GM12878 (cell line): Measurements from ENCODE around the gene MIOS. TPM values are rescaled to one million over a fixed set of nuclear protein-coding genes. Genes with fewer than 3 reads are reported as not detected.

Experiments
- ATAC-seq: fragments of 200-7000 bp; cut with Tn5 transposase; 3 replicates; pipeline ENCODE4 v1.9.1; 2020; ENCODE audit warnings: mild to moderate bottlenecking, moderate library complexity
- BruUV-seq: library from RNA; stranded (reverse); fragments of 400-500 nt; replicated peaks from 2 replicates; lab custom pipeline; 2021; lab: Mats Ljungman, UMichigan
- CTCF ChIA-PET: fragments of 300-600 bp; sonication (Branson Sonifier 250); formaldehyde crosslinking; extraction: SDS; loops from one replicate; lab custom pipeline; 2021; ENCODE audit warnings: inconsistent platforms; lab: Yijun Ruan, JAX
- POLR2A ChIA-PET: fragments of 350-600 bp; formaldehyde crosslinking; extraction: SDS; loops from one replicate; lab custom pipeline; 2021; ENCODE audit warnings: inconsistent platforms; lab: Charles Lee
- RAD21 ChIA-PET: fragments of 300-600 bp; sonication (Branson Sonifier 250); formaldehyde crosslinking; loops from one replicate; lab custom pipeline; 2023; ENCODE audit warnings: antibody characterized with exemption; ENCODE audit not compliant: unreplicated experiment; lab: Charles Lee
- SMC1A ChIA-PET: fragments of 300-600 bp; sonication (Branson Sonifier 250); formaldehyde crosslinking; loops from one replicate; lab custom pipeline; 2023; ENCODE audit not compliant: unreplicated experiment, uncharacterized antibody; lab: Charles Lee
- DNase-seq: peaks from one replicate; pipeline ENCODE4 v3.0.0-alpha.2; 2011; ENCODE audit warnings: low read depth, low spot score
- FAIRE-seq: peaks from 3 replicates; lab custom pipeline; 2011; peaks lifted over from hg19 to GRCh38; lab: Jason Lieb, UNC
- H2AFZ ChIP-seq: 2 replicates; pipeline ENCODE4 v1.6.0; 2011; ENCODE audit warnings: low read depth, low read length, control low read depth; ENCODE audit not compliant: control insufficient read depth
- H3K27ac ChIP-seq: 2 replicates; pipeline ENCODE4 v1.5.1; 2011; ENCODE audit warnings: control low read depth; ENCODE audit not compliant: control insufficient read depth, insufficient read depth
- H3K27me3 ChIP-seq, 2 experiments: replicated peaks in 1 of 2; 2 replicates each; pipeline versions ENCODE4 v1.6.0 to v1.6.1; 2011; ENCODE audit warnings: low read length in 1 of 2; ENCODE audit not compliant: control insufficient read depth in 2 of 2, insufficient read depth in 2 of 2
- H3K36me3 ChIP-seq, 2 experiments: 2 replicates each; pipeline ENCODE4 v1.5.1; 2011; ENCODE audit warnings: low read length in 1 of 2; ENCODE audit not compliant: control insufficient read depth in 2 of 2, insufficient read depth in 2 of 2
- H3K4me1 ChIP-seq: 2 replicates; pipeline ENCODE4 v1.6.1; 2011; ENCODE audit warnings: mild to moderate bottlenecking, low read length, moderate library complexity, mixed read lengths; ENCODE audit not compliant: control insufficient read depth, insufficient read depth
- H3K4me2 ChIP-seq: 2 replicates; pipeline ENCODE4 v1.6.0; 2011; ENCODE audit warnings: control low read depth; ENCODE audit not compliant: control insufficient read depth, insufficient read depth
- H3K4me3 ChIP-seq: fragments of 200-600 bp; sonication (generic); 2 replicates; pipeline ENCODE4 v1.5.1; 2016
- H3K79me2 ChIP-seq: 2 replicates; pipeline ENCODE4 v1.6.0; 2011; ENCODE audit warnings: low read length; ENCODE audit not compliant: control insufficient read depth, insufficient read depth
- H3K9ac ChIP-seq: 2 replicates; pipeline ENCODE4 v1.8.0; 2011; ENCODE audit warnings: low read length, control low read depth, mixed read lengths; ENCODE audit not compliant: control insufficient read depth, insufficient read depth
- H3K9me3 ChIP-seq: replicated peaks from 3 replicates; pipeline ENCODE4 v1.5.1; 2011; ENCODE audit warnings: mild to moderate bottlenecking, low read length; ENCODE audit not compliant: control insufficient read depth, insufficient read depth
- H4K20me1 ChIP-seq: 2 replicates; pipeline ENCODE4 v1.6.0; 2011; ENCODE audit not compliant: control insufficient read depth, insufficient read depth
- DPF2 ChIP-seq: fragments of 450-650 bp; IDR thresholded peaks from 2 replicates; pipeline ENCODE4 v1.6.1; 2017; ENCODE audit warnings: mild to moderate bottlenecking
- EED ChIP-seq: sonication (generic); IDR thresholded peaks from 2 replicates; pipeline ENCODE4 v1.6.1; 2016; ENCODE audit warnings: antibody characterized with exemption, low read depth
- FOS ChIP-seq: IDR thresholded peaks from 3 replicates; pipeline ENCODE4 v1.6.1; 2011; ENCODE audit warnings: borderline replicate concordance; ENCODE audit not compliant: insufficient read length; ENCODE audit errors: extremely low read depth
- FOXM1 ChIP-seq: IDR thresholded peaks from 2 replicates; pipeline ENCODE4 v1.6.1; 2012; ENCODE audit warnings: low read depth, mild to moderate bottlenecking, inconsistent platforms, low read length, moderate library complexity
- NRF1 ChIP-seq: conservative IDR thresholded peaks from 2 replicates; pipeline ENCODE4 v1.6.1; 2011; ENCODE audit warnings: mild to moderate bottlenecking, low read depth, low read length, improper control_type of control experiment
- RAD21 ChIP-seq: IDR thresholded peaks from 2 replicates; pipeline ENCODE4 v1.6.1; 2011; ENCODE audit warnings: mild to moderate bottlenecking, low read depth, low read length, moderate library complexity; ENCODE audit not compliant: insufficient read depth
- RBBP5 ChIP-seq: fragments of 200-600 bp; sonication (generic); conservative IDR thresholded peaks from 2 replicates; pipeline ENCODE4 v1.6.1; 2016
- RELA ChIP-seq: fragments of 450-650 bp; IDR thresholded peaks from 2 replicates; pipeline ENCODE4 v1.8.0; 2014; ENCODE audit warnings: borderline replicate concordance; ENCODE audit not compliant: partially characterized antibody
- ZBED1 ChIP-seq: IDR thresholded peaks from 2 replicates; pipeline ENCODE4 v1.6.1; 2016; ENCODE audit warnings: borderline replicate concordance
- ZNF384 ChIP-seq: IDR thresholded peaks from 2 replicates; pipeline ENCODE4 v1.6.1; 2012; ENCODE audit warnings: low read depth, mild to moderate bottlenecking, low read length, improper control_type of control experiment, borderline replicate concordance
- WGBS: methylation state at CpG from one replicate; pipeline ENCODE4 v1.1.6; 2016; ENCODE audit warnings: low lambda C conversion rate; ENCODE audit not compliant: insufficient replicate concordance, insufficient coverage; ENCODE audit errors: missing lambda C conversion rate; 5-methylcytosine and 5-hydroxymethylcytosine counted together
- in situ Hi-C: fragments of 300-500 bp; cut with MboI; formaldehyde crosslinking; loops from 9 replicates; pipeline ENCODE4 v1.14.3; 2018; ENCODE audit warnings: mixed read lengths
- intact Hi-C: fragments of 100-400 bp; cut with micrococcal nuclease; formaldehyde crosslinking; loops from one replicate; pipeline ENCODE4 v1.14.2; 2022; ENCODE audit not compliant: unreplicated experiment
- polyA plus RNA-seq, 11 experiments: library from polyadenylated mRNA; depleted of rRNA in 4 of 11; unstranded in 6 of 11; stranded (reverse) in 5 of 11; fragments of >200 nt; fragmentation: Nextera tagmentation in 4 of 11; fragmentation: Illumina TruSeq in 1 of 11; extraction: Ambion mirVana in 4 of 11; extraction: Trizol in 1 of 11; gene quantifications; 1 replicate in 1 of 11; 2 replicates in 10 of 11; pipeline versions ENCODE4 v1.2.1 to v1.2.3, GENCODE V29; 2011 to 2016; ENCODE audit warnings: inconsistent platforms in 2 of 11, missing spikeins in 2 of 11, low read depth in 1 of 11
- total RNA-seq, 4 experiments: library from RNA; depleted of rRNA in 3 of 4; stranded (reverse); fragments of >200 nt in 3 of 4; fragmentation: Illumina TruSeq in 1 of 4; extraction: Trizol in 1 of 4; gene quantifications; 2 replicates each; pipeline versions ENCODE4 v1.2.1 to v1.2.3, GENCODE V29; 2013 to 2021
- TF ChIP-seq, protein P1 (sequence below): fragments of 450-650 bp; IDR thresholded peaks from 2 replicates; pipeline ENCODE4 v1.6.1; 2018; ENCODE audit warnings: borderline replicate concordance, mild to moderate bottlenecking; ENCODE audit not compliant: partially characterized antibody
- TF ChIP-seq, protein P2 (sequence below): fragments of 450-650 bp; formaldehyde crosslinking; IDR thresholded peaks from 2 replicates; pipeline ENCODE4 v1.4.0; 2022; ENCODE audit warnings: mild to moderate bottlenecking, moderate library complexity
- TF ChIP-seq, protein P3 (sequence below): fragments of 450-650 bp; IDR thresholded peaks from 2 replicates; pipeline ENCODE4 v1.6.1; 2017; ENCODE audit warnings: mild to moderate bottlenecking, moderate library complexity
- TF ChIP-seq, protein P4 (sequence below): IDR thresholded peaks from 2 replicates; pipeline ENCODE4 v1.6.1; 2012; ENCODE audit warnings: low read depth, low read length, improper control_type of control experiment

The MIOS gene
- total and polyA plus RNA-seq, 10 of the 15 experiments (the other 5 are each of a cell fraction or from before 2014, with no cell fraction given), result 13.1 to 94.9 (median 54.2) TPM

DNA sequence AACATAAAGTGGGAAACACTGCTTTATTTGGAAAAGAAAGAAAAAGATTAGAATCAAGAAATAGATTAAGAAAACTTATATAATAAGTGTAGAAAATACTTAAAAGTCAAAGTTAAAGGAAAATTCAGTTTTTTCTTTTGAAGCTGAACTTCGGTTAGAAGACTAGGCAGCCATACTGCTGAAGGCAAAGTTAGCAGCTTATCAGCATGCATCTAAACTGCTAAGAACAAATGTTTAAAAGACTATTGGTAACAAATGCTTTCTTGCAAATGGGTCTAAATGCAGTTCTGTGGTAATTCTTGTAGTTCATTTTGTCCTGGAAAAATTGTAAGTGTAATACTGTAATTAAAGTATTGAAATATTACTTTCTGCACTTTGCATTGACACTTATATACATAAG is 18.0 kb downstream of the MIOS start:
- Histone ChIP-seq H2AFZ (no peak overlapping the region), H3K27me3 (no peaks in the 10 kb centered on the region), H3K79me2 (peaks cover 11% of the 10 kb centered on the region), H4K20me1 (no peaks in the 10 kb centered on the region), H3K9me3 (no peaks in the 10 kb centered on the region; the same call in 2 of the 3 replicates), H3K4me3 (no peak overlapping the region), H3K27ac (no peak overlapping the region), H3K9ac (no peak overlapping the region), H3K4me1 (no peaks in the 10 kb centered on the region), H3K4me2 (no peak overlapping the region), H3K36me3 (peaks cover 0 to 13% of the 10 kb centered on the region in 2 experiments; a peak in 3 of 4 replicates)
- intact Hi-C loops, result no loop called here
- CTCF ChIA-PET, result interaction anchor here (1.3 to 2.9 kb wide), 3 partner anchors 11 to 22 kb away, joined by 5 to 20 read pairs (median 6); no protein-coding TSS in a partner anchor
- FAIRE-seq (no peak), DNase-seq (no peak), ATAC-seq (no peak)
- POLR2A ChIA-PET, result interaction anchor here (0.5 kb wide), 1 partner anchor 32 kb away, joined by 3 read pairs; no protein-coding TSS in a partner anchor
- WGBS, result 95% methylated on average over 1 of the region's 1 CpG
- in situ Hi-C loops, result loop anchor here (25.0 kb wide), 1 partner anchor 628 kb away; no protein-coding TSS in a partner anchor
- BruUV-seq, result no TSS peak
- SMC1A ChIA-PET, result interaction anchor here (1.6 to 2.5 kb wide), 2 partner anchors 14 to 632 kb away, joined by 6 to 14 read pairs; no protein-coding TSS in a partner anchor
- RAD21 ChIA-PET, result interaction anchor here (1.6 to 1.9 kb wide), 2 partner anchors 14 to 20 kb away, joined by 5 to 6 read pairs; no protein-coding TSS in a partner anchor
- TF ChIP-seq RAD21 (no peak), NRF1 (no peak), FOXM1 (no peak), ZBED1 (no peak), RBBP5 (no peak), RELA (no peak), FOS (no peak), ZNF384 (no peak), EED (no peak), DPF2 (no peak)
- TF ChIP-seq, protein P1, sequence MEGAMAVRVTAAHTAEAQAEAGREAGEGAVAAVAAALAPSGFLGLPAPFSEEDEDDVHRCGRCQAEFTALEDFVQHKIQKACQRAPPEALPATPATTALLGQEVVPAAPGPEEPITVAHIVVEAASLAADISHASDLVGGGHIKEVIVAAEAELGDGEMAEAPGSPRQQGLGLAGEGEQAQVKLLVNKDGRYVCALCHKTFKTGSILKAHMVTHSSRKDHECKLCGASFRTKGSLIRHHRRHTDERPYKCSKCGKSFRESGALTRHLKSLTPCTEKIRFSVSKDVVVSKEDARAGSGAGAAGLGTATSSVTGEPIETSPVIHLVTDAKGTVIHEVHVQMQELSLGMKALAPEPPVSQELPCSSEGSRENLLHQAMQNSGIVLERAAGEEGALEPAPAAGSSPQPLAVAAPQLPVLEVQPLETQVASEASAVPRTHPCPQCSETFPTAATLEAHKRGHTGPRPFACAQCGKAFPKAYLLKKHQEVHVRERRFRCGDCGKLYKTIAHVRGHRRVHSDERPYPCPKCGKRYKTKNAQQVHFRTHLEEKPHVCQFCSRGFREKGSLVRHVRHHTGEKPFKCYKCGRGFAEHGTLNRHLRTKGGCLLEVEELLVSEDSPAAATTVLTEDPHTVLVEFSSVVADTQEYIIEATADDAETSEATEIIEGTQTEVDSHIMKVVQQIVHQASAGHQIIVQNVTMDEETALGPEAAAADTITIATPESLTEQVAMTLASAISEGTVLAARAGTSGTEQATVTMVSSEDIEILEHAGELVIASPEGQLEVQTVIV, result no peak
- TF ChIP-seq, protein P2, sequence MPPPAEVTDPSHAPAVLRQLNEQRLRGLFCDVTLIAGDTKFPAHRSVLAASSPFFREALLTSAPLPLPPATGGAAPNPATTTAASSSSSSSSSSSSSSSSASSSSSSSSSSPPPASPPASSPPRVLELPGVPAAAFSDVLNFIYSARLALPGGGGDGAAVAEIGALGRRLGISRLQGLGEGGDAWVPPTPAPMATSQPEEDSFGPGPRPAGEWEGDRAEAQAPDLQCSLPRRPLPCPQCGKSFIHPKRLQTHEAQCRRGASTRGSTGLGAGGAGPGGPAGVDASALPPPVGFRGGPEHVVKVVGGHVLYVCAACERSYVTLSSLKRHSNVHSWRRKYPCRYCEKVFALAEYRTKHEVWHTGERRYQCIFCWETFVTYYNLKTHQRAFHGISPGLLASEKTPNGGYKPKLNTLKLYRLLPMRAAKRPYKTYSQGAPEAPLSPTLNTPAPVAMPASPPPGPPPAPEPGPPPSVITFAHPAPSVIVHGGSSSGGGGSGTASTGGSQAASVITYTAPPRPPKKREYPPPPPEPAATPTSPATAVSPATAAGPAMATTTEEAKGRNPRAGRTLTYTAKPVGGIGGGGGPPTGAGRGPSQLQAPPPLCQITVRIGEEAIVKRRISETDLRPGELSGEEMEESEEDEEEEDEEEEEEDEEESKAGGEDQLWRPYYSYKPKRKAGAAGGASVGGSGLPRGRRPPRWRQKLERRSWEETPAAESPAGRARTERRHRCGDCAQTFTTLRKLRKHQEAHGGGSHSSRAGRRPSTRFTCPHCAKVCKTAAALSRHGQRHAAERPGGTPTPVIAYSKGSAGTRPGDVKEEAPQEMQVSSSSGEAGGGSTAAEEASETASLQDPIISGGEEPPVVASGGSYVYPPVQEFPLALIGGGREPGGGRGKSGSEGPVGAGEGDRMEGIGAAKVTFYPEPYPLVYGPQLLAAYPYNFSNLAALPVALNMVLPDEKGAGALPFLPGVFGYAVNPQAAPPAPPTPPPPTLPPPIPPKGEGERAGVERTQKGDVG (CRISPR knock-in tag), result no peak
- TF ChIP-seq, protein P3, sequence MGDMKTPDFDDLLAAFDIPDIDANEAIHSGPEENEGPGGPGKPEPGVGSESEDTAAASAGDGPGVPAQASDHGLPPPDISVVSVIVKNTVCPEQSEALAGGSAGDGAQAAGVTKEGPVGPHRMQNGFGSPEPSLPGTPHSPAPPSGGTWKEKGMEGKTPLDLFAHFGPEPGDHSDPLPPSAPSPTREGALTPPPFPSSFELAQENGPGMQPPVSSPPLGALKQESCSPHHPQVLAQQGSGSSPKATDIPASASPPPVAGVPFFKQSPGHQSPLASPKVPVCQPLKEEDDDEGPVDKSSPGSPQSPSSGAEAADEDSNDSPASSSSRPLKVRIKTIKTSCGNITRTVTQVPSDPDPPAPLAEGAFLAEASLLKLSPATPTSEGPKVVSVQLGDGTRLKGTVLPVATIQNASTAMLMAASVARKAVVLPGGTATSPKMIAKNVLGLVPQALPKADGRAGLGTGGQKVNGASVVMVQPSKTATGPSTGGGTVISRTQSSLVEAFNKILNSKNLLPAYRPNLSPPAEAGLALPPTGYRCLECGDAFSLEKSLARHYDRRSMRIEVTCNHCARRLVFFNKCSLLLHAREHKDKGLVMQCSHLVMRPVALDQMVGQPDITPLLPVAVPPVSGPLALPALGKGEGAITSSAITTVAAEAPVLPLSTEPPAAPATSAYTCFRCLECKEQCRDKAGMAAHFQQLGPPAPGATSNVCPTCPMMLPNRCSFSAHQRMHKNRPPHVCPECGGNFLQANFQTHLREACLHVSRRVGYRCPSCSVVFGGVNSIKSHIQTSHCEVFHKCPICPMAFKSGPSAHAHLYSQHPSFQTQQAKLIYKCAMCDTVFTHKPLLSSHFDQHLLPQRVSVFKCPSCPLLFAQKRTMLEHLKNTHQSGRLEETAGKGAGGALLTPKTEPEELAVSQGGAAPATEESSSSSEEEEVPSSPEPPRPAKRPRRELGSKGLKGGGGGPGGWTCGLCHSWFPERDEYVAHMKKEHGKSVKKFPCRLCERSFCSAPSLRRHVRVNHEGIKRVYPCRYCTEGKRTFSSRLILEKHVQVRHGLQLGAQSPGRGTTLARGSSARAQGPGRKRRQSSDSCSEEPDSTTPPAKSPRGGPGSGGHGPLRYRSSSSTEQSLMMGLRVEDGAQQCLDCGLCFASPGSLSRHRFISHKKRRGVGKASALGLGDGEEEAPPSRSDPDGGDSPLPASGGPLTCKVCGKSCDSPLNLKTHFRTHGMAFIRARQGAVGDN, result no peak
- TF ChIP-seq, protein P4, sequence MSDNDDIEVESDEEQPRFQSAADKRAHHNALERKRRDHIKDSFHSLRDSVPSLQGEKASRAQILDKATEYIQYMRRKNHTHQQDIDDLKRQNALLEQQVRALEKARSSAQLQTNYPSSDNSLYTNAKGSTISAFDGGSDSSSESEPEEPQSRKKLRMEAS, result no peak
